PC-3 (cell line): ENCODE measurements around the gene FAM180B. TPM values are rescaled to one million over a fixed set of nuclear protein-coding genes. Genes with fewer than 3 reads are reported as not detected.

Experiments used
- ATAC-seq: fragments of 200-7000 bp; cut with Tn5 transposase; 2 replicates; pipeline ENCODE4 v1.9.1; 2020; ENCODE audit warnings: mild to moderate bottlenecking, moderate library complexity
- BruUV-seq: library from RNA; stranded (reverse); fragments of 400-500 nt; replicated peaks from 2 replicates; lab custom pipeline; 2021; lab: Mats Ljungman, UMichigan
- CTCF ChIA-PET: fragments of 300-600 bp; sonication (Branson Sonifier 250); formaldehyde crosslinking; loops from one replicate; lab custom pipeline; 2022; ENCODE audit warnings: antibody characterized with exemption; lab: Charles Lee
- POLR2A ChIA-PET: fragments of 300-600 bp; sonication (Branson Sonifier 250); formaldehyde crosslinking; loops from one replicate; lab custom pipeline; 2022; ENCODE audit warnings: antibody characterized with exemption; ENCODE audit not compliant: unreplicated experiment; lab: Charles Lee
- DNase-seq: peaks from one replicate; pipeline ENCODE4 v3.0.0-alpha.2; 2015
- H2AFZ ChIP-seq: fragments of 300-600 bp; sonication (generic); 2 replicates; pipeline ENCODE4 v1.6.0; 2016; ENCODE audit warnings: antibody characterized with exemption, low read length
- H3F3A ChIP-seq: fragments of 300-600 bp; sonication (generic); one replicate; pipeline ENCODE4 v1.6.0; 2017; ENCODE audit warnings: antibody characterized with exemption, low read length, control low read depth, mild to moderate bottlenecking; ENCODE audit not compliant: unreplicated experiment
- H3K27ac ChIP-seq: fragments of 300-600 bp; sonication (generic); 2 replicates; pipeline ENCODE4 v1.5.1; 2016; ENCODE audit warnings: mild to moderate bottlenecking, low read length
- H3K27me3 ChIP-seq: fragments of 300-600 bp; sonication (generic); 2 replicates; pipeline ENCODE4 v1.6.1; 2016; ENCODE audit warnings: low read length, mixed read lengths
- H3K36me3 ChIP-seq: fragments of 300-600 bp; sonication (generic); 2 replicates; pipeline ENCODE4 v1.6.1; 2016; ENCODE audit warnings: low read depth, mixed run types, low read length, mixed read lengths
- H3K4me1 ChIP-seq: fragments of 300-600 bp; sonication (generic); 2 replicates; pipeline ENCODE4 v1.5.1; 2016; ENCODE audit warnings: low read length; ENCODE audit not compliant: insufficient read depth
- H3K4me2 ChIP-seq: fragments of 300-600 bp; sonication (generic); 2 replicates; pipeline ENCODE4 v1.6.0; 2016; ENCODE audit warnings: low read length
- H3K4me3 ChIP-seq: fragments of 300-600 bp; sonication (generic); 2 replicates; pipeline ENCODE4 v1.5.1; 2016; ENCODE audit warnings: mild to moderate bottlenecking, low read length, mixed read lengths
- H3K79me2 ChIP-seq: fragments of 300-600 bp; sonication (generic); 2 replicates; pipeline ENCODE4 v1.6.1; 2017; ENCODE audit warnings: low read length, mixed read lengths
- H3K9ac ChIP-seq: fragments of 300-600 bp; sonication (generic); 2 replicates; pipeline ENCODE4 v1.6.0; 2016; ENCODE audit warnings: mild to moderate bottlenecking, low read length
- H3K9me2 ChIP-seq: fragments of 300-600 bp; sonication (generic); replicated peaks from 2 replicates; pipeline ENCODE4 v1.6.1; 2016; ENCODE audit warnings: mixed run types, low read length, mixed read lengths
- H3K9me3 ChIP-seq: fragments of 300-600 bp; sonication (generic); 2 replicates; pipeline ENCODE4 v1.6.1; 2016; ENCODE audit warnings: low read length, mixed read lengths
- H4K20me1 ChIP-seq: fragments of 300-600 bp; sonication (generic); 2 replicates; pipeline ENCODE4 v1.6.1; 2016; ENCODE audit warnings: low read length, mixed read lengths
- EZH2 ChIP-seq: fragments of 300-600 bp; sonication (generic); IDR thresholded peaks from one replicate; pipeline ENCODE4 v1.6.1; 2017; ENCODE audit warnings: antibody characterized with exemption, mild to moderate bottlenecking, low read length; ENCODE audit not compliant: unreplicated experiment
- EZH2phosphoT487 ChIP-seq: fragments of 300-600 bp; sonication (generic); IDR thresholded peaks from 2 replicates; pipeline ENCODE4 v1.6.1; 2018; ENCODE audit warnings: mild to moderate bottlenecking, antibody characterized with exemption, low read length, borderline replicate concordance
- intact Hi-C: fragments of 100-400 bp; cut with micrococcal nuclease; formaldehyde crosslinking; loops from 2 replicates; pipeline ENCODE4 v1.9.0; 2023
- total RNA-seq: library from RNA; depleted of rRNA; stranded (reverse); fragments of >200 nt; gene quantifications from 2 replicates; pipeline ENCODE4 v1.2.3, GENCODE V29; 2014
- TF ChIP-seq, protein P1 (sequence below): fragments of 300-600 bp; sonication (generic); conservative IDR thresholded peaks from 2 replicates; pipeline ENCODE4 v1.5.1; 2017; ENCODE audit warnings: antibody characterized with exemption, low read depth, mild to moderate bottlenecking, low read length

Gene FAM180B
- total RNA-seq, 1 experiment from 2014 or later = not detected

DNA sequence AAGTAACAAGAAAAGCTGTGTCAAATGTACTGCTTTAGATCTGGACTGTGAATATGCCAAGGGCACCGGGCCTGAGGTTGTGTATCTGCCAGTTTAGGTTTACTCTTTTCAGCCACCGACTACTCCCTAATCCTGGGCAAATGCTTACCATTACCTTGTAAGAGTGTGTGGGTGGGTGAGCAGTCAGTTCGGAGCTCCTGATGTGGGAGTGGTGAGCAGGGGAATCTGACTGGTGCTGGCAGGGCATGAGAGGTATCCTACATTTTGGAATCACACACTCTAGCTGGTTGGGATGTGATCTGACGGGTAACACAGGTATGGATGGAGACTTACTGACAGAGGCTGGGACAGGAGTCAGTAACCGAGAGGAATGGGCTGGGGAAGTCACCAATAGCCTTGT, 2.6 kb upstream of the FAM180B start:
- no peaks in the 10 kb centered on the region for H3K9me3 ChIP-seq
- H3K4me1 ChIP-seq = no peaks in the 10 kb centered on the region
- H3K4me3 ChIP-seq = no peak overlapping the region
- peaks cover 27% of the 10 kb centered on the region for H3K79me2 ChIP-seq
- DNase-seq = no peak
- H3K9ac ChIP-seq = no peak overlapping the region
- no TSS peak for BruUV-seq
- no peak for TF ChIP-seq EZH2phosphoT487
- TF ChIP-seq, protein P1, sequence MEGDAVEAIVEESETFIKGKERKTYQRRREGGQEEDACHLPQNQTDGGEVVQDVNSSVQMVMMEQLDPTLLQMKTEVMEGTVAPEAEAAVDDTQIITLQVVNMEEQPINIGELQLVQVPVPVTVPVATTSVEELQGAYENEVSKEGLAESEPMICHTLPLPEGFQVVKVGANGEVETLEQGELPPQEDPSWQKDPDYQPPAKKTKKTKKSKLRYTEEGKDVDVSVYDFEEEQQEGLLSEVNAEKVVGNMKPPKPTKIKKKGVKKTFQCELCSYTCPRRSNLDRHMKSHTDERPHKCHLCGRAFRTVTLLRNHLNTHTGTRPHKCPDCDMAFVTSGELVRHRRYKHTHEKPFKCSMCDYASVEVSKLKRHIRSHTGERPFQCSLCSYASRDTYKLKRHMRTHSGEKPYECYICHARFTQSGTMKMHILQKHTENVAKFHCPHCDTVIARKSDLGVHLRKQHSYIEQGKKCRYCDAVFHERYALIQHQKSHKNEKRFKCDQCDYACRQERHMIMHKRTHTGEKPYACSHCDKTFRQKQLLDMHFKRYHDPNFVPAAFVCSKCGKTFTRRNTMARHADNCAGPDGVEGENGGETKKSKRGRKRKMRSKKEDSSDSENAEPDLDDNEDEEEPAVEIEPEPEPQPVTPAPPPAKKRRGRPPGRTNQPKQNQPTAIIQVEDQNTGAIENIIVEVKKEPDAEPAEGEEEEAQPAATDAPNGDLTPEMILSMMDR = no peak
- no peak for TF ChIP-seq EZH2
- POLR2A ChIA-PET = no interaction called here
- H3K27me3 ChIP-seq = no peaks in the 10 kb centered on the region
- H2AFZ ChIP-seq = no peak overlapping the region
- no peak overlapping the region for H3K4me2 ChIP-seq
- peaks cover 30% of the 10 kb centered on the region for H3K36me3 ChIP-seq
- no peak for ATAC-seq
- H3K9me2 ChIP-seq = no peaks in the 10 kb centered on the region
- CTCF ChIA-PET = no interaction called here
- H3K27ac ChIP-seq = no peak overlapping the region
- no peaks in the 10 kb centered on the region for H3F3A ChIP-seq
- intact Hi-C loops = no loop called here
- no peaks in the 10 kb centered on the region for H4K20me1 ChIP-seq

- Histone ChIP-seq H3K4me1 (no peaks in the 10 kb centered on the region), H3K27ac (no peak overlapping the region), H3K4me3 (no peak overlapping the region), H3K9ac (no peak overlapping the region), H3K9me3 (no peaks in the 10 kb centered on the region), H3K36me3 (peaks cover 13% of the 10 kb centered on the region; the same call in 1 of the 2 replicates), H3K79me2 (0 out of 2 replicates have a peak, but pooled peaks cover under 1% of the 10 kb centered on the region), H2AFZ (no peak overlapping the region), H4K20me1 (no peaks in the 10 kb centered on the region), H3F3A (no peaks in the 10 kb centered on the region), H3K9me2 (no peaks in the 10 kb centered on the region), H3K4me2 (no peak overlapping the region), H3K27me3 (no peaks in the 10 kb centered on the region)
- intact Hi-C loops = no loop called here
- ChIA-PET CTCF (interaction anchor here (0.6 kb wide), 1 partner anchor 34 kb away, joined by 3 read pairs; the partner anchor contains the start of gene CELF1), POLR2A (no interaction called here)
- peak; percentile 11; the same call in 1 of the 2 replicates for ATAC-seq
- BruUV-seq = no TSS peak
- TF ChIP-seq EZH2phosphoT487 (no peak), EZH2 (no peak)
- TF ChIP-seq, protein P1 = no peak
- no peak for DNase-seq
Observed at GRCh38 chr11:47587039-47587716, 700 bp downstream of the FAM180B start.

GRCh38 chr11:47587723-47588326, 1.3 kb downstream of the FAM180B start:
- Histone ChIP-seq H2AFZ (no peak overlapping the region), H3K79me2 (no peaks in the 10 kb centered on the region), H3F3A (no peaks in the 10 kb centered on the region), H3K27ac (no peak overlapping the region), H4K20me1 (no peaks in the 10 kb centered on the region), H3K9me2 (no peaks in the 10 kb centered on the region), H3K9ac (no peak overlapping the region), H3K4me1 (no peaks in the 10 kb centered on the region), H3K36me3 (peaks cover 8% of the 10 kb centered on the region; the same call in 1 of the 2 replicates), H3K27me3 (no peaks in the 10 kb centered on the region), H3K4me3 (no peak overlapping the region), H3K9me3 (no peaks in the 10 kb centered on the region), H3K4me2 (no peak overlapping the region)
- BruUV-seq = no TSS peak
- TF ChIP-seq, protein P1 = no peak
- no peak for TF ChIP-seq EZH2
- TF ChIP-seq EZH2phosphoT487 = no peak
- ATAC-seq (no peak), DNase-seq (no peak)
- ChIA-PET CTCF (interaction anchor here (0.6 kb wide), 1 partner anchor 35 kb away, joined by 3 read pairs; the partner anchor contains the start of gene CELF1), POLR2A (no interaction called here)
- intact Hi-C loops = no loop called here
